ENCODE results near the gene LRRC4C.

GRCh38 chr11:41404109-41404508, 55.3 kb downstream of the LRRC4C start:
- no peak for TF ChIP-seq POLR2A (IDR thresholded peaks at IDR 0.05)
- TF ChIP-seq CTCF (IDR thresholded peaks at IDR 0.05): no peak
